ENCODE measurements around the gene AGBL4.
"Not testable (repeated sequence)": the region's sequence is repeated elsewhere in the genome, so short reads cannot be mapped to it uniquely, and the experiment has no call there.

The AGBL4 gene

DNA sequence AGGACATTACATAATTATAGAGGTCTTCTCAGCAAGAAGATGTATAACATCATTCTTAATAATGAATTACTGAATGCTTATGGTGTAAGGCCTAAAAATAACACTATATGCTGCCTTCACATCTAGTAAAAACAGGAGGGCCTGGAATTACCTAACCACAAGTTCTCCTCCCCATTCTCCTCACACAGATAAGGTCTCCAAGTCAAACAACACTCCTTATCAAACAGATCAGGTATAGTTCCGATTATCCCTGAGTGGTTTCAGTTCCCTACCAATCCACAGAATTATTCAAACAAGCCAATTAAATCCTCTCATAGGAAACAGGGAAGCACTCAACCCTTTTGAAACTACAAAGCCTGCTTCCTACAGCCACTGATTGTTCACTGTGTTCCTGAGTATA lies 4.0 kb upstream of the AGBL4 start:
- CTCF ChIA-PET, result no interaction called here
- DNase-seq (ENCODE audit: extremely low spot score), result no peak
- POLR2A ChIA-PET, result no interaction called here
- TF ChIP-seq, protein P1, sequence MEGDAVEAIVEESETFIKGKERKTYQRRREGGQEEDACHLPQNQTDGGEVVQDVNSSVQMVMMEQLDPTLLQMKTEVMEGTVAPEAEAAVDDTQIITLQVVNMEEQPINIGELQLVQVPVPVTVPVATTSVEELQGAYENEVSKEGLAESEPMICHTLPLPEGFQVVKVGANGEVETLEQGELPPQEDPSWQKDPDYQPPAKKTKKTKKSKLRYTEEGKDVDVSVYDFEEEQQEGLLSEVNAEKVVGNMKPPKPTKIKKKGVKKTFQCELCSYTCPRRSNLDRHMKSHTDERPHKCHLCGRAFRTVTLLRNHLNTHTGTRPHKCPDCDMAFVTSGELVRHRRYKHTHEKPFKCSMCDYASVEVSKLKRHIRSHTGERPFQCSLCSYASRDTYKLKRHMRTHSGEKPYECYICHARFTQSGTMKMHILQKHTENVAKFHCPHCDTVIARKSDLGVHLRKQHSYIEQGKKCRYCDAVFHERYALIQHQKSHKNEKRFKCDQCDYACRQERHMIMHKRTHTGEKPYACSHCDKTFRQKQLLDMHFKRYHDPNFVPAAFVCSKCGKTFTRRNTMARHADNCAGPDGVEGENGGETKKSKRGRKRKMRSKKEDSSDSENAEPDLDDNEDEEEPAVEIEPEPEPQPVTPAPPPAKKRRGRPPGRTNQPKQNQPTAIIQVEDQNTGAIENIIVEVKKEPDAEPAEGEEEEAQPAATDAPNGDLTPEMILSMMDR (IDR thresholded peaks at IDR 0.05; ENCODE audit: control extremely low read depth, extremely low read depth, low read depth, missing control alignments), result no peak

DNA sequence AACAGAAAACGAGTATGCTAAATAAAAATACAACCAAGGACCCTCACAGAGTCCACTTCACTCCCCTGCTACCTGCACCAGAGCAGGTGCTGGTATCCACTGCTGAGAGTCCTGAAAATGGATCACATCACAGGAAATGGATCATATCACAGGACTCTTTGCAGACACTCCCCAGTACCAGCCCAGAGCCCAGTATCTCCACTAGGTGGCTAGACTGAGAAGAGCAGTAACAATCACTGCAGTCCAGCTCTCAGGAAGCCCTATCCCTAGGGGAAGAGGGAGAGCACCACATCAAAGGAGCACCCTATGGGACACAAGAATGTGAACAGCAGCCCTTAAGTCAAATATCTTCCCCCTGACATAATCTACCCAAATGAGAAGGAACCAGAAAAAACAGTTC lies 28.0 kb downstream of the AGBL4 start:
- CTCF ChIA-PET, result no interaction called here
- no peak for DNase-seq (ENCODE audit: extremely low spot score)
- POLR2A ChIA-PET, result no interaction called here
- TF ChIP-seq, protein P1 (IDR thresholded peaks at IDR 0.05; ENCODE audit: control extremely low read depth, extremely low read depth, low read depth, missing control alignments), result no peak

DNA sequence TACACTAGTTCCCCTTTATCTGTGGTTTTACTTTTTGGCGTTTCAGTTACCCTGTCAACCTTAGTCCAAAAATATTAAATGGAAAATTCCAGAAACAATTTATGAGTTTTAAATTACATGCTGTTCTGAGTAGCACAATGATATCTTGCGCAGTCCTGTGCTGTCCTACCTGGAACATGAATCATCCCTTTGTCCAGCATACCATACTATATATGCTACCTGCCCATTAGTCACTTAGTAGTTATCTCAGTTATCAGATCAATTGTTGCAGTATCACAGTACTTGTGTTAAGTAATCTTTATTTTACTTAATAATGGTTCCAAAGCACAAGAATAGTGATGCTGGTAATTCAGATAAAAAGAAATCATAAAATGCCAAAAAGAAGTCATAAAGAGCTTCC lies 52.7 kb downstream of the AGBL4 start:
- ChIA-PET CTCF (no interaction called here), POLR2A (no interaction called here)
- no peak for DNase-seq (ENCODE audit: extremely low spot score)
- TF ChIP-seq, protein P1 (IDR thresholded peaks at IDR 0.05; ENCODE audit: control extremely low read depth, extremely low read depth, low read depth, missing control alignments), result no peak

DNA sequence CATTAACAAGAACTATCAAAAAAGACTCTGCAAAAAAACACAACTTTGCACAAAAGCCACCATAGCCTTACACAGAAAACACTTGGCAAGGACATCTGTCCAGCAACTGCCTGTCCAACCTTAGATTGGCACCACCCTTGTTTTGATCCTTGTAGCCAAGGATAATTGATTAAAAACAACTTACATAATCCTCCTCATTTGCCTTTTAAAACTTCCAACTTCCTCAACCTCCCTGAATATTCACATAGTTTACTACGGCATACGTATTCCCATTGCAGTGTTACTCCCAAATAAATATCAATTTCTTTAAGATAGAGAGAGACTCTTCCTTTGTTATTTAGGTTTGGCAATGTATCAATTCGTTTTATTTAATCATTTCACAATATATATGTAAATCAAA lies 72.4 kb downstream of the AGBL4 start:
- no peak for DNase-seq (ENCODE audit: extremely low spot score)
- TF ChIP-seq, protein P1 (IDR thresholded peaks at IDR 0.05; ENCODE audit: control extremely low read depth, extremely low read depth, low read depth, missing control alignments), result no peak
- ChIA-PET POLR2A (no interaction called here), CTCF (no interaction called here)

DNA sequence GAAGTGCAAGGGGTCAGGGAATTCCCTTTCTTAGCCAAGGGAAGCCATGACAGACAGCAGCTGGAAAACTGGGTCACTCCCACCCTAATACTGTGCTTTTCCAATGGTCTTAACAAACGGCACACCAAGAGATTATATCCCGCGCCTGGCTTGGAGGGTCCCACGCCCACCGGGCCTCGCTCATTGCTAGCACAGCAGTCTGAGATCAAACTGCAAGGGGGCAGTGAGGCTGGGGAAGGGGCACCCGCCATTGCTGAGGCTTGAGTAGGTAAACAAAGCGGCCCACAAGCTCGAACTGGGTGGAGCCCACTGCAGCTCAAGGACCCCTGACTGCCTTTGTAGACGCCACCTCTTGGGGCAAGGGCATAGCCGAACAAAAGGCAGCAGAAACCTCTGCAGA lies 108.5 kb downstream of the AGBL4 start:
- DNase-seq (ENCODE audit: extremely low spot score); POLR2A ChIA-PET; CTCF ChIA-PET: not testable (repeated sequence)

DNA sequence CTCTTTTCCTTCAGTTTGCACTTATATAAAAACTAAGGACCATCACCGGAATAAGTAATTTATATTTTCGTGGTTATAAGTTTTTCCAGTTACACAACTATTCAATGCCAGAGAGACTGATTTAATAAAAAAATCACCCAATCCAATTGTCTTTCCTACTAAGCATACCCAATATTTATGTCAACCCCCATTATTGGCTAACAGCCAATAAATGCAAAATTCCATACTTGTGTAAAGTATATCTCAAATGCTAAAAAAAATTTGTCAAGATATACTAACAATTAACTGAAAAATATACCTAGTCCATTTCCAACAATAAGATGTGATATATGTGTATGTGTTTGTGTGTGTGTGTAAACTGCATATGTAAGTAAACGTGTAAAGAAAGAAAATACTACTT lies 117.4 kb downstream of the AGBL4 start:
- CTCF ChIA-PET, result no interaction called here
- DNase-seq (ENCODE audit: extremely low spot score), result no peak
- TF ChIP-seq, protein P1 (IDR thresholded peaks at IDR 0.05; ENCODE audit: control extremely low read depth, extremely low read depth, low read depth, missing control alignments), result no peak
- POLR2A ChIA-PET, result no interaction called here

DNA sequence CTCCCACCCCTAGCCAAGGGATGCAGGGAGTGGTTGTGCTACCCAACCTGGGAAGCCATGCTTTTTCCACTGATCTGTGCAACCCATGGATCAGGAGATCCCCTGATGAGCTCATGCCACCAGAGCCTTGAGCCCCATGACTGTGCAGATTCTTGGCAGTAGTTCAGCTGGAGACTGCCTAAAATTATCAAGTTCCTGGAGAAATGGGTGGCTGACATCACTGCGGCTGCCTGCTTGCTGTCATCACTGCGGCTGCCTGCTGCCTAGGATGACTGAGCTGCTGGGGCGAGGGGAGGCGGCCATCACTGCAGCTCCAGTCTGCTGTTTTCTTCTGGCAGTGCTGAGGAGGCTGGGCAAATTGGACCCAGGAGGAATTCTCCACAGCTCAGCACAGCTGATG lies 159.2 kb downstream of the AGBL4 start:
- DNase-seq (ENCODE audit: extremely low spot score), result no peak
- TF ChIP-seq, protein P1 (IDR thresholded peaks at IDR 0.05; ENCODE audit: control extremely low read depth, extremely low read depth, low read depth, missing control alignments), result no peak
- ChIA-PET POLR2A (no interaction called here), CTCF (interaction anchor here (0.7 kb wide), 1 partner anchor 9 kb away, joined by 3 read pairs; no protein-coding TSS in a partner anchor)

Data from GM10248 (cell line).